GM23338 (cell line): Measurements from ENCODE around the gene FBXW11. TPM values are rescaled to one million over a fixed set of nuclear protein-coding genes. Genes with fewer than 3 reads are reported as not detected.

Source experiments
- ATAC-seq: fragments of 200-7000 bp; cut with Tn5 transposase; 3 replicates; pipeline ENCODE4 v1.9.1; 2020
- DNase-seq: peaks from one replicate; pipeline ENCODE4 v3.0.0-alpha.2; 2015; ENCODE audit warnings: low spot score
- H2AFZ ChIP-seq: fragments of 200-600 bp; sonication (generic); 2 replicates; pipeline ENCODE4 v1.8.0; 2016; ENCODE audit warnings: antibody characterized with exemption, mild to moderate bottlenecking, moderate library complexity
- H3F3A ChIP-seq: fragments of 200-600 bp; sonication (generic); replicated peaks from 2 replicates; pipeline ENCODE4 v1.8.0; 2017; ENCODE audit warnings: antibody characterized with exemption, mixed run types, low read depth
- H3K27ac ChIP-seq: fragments of 200-600 bp; sonication (generic); 2 replicates; pipeline ENCODE4 v1.6.1; 2016; ENCODE audit warnings: low read depth
- H3K27me3 ChIP-seq: fragments of 200-600 bp; sonication (generic); 2 replicates; pipeline ENCODE4 v1.8.0; 2016; ENCODE audit warnings: mild to moderate bottlenecking, mixed run types, moderate library complexity; ENCODE audit not compliant: insufficient read depth
- H3K36me3 ChIP-seq: fragments of 200-600 bp; sonication (generic); 2 replicates; pipeline ENCODE4 v1.8.0; 2016; ENCODE audit warnings: mild to moderate bottlenecking; ENCODE audit not compliant: insufficient read depth
- H3K4me1 ChIP-seq: fragments of 200-600 bp; sonication (generic); 2 replicates; pipeline ENCODE4 v1.8.0; 2016; ENCODE audit warnings: mild to moderate bottlenecking, moderate library complexity; ENCODE audit not compliant: insufficient read depth
- H3K4me2 ChIP-seq: fragments of 200-600 bp; sonication (generic); 2 replicates; pipeline ENCODE4 v1.7.1; 2017; ENCODE audit warnings: mixed run types
- H3K4me3 ChIP-seq: fragments of 200-600 bp; sonication (generic); 2 replicates; pipeline ENCODE4 v1.6.1; 2016; ENCODE audit warnings: mixed run types
- H3K79me2 ChIP-seq: fragments of 200-600 bp; sonication (generic); replicated peaks from 2 replicates; pipeline ENCODE4 v1.8.0; 2017; ENCODE audit warnings: mild to moderate bottlenecking; ENCODE audit not compliant: insufficient read depth
- H3K9me2 ChIP-seq: fragments of 200-600 bp; sonication (generic); 2 replicates; pipeline ENCODE4 v1.8.0; 2017; ENCODE audit not compliant: insufficient read depth
- H4K20me1 ChIP-seq: fragments of 200-600 bp; sonication (generic); replicated peaks from 2 replicates; pipeline ENCODE4 v1.8.0; 2017; ENCODE audit warnings: mild to moderate bottlenecking; ENCODE audit not compliant: insufficient read depth
- H3K27ac Mint-ChIP-seq: 2 replicates; pipeline ENCODE4 v1.8.0; 2020; ENCODE audit warnings: inconsistent platforms, mild to moderate bottlenecking, moderate library complexity, mixed read lengths
- H3K27me3 Mint-ChIP-seq: 3 replicates; pipeline ENCODE4 v1.8.0; 2022; ENCODE audit warnings: low read depth, mild to moderate bottlenecking, moderate library complexity, mixed read lengths, inconsistent platforms; ENCODE audit not compliant: insufficient read depth, poor library complexity
- H3K36me3 Mint-ChIP-seq: 3 replicates; pipeline ENCODE4 v1.8.0; 2021; ENCODE audit warnings: low read depth, mild to moderate bottlenecking, inconsistent platforms, moderate library complexity, mixed read lengths
- H3K4me1 Mint-ChIP-seq: 3 replicates; pipeline ENCODE4 v1.8.0; 2020; ENCODE audit warnings: mild to moderate bottlenecking, inconsistent platforms, mixed read lengths
- H3K4me3 Mint-ChIP-seq: 3 replicates; pipeline ENCODE4 v1.8.0; 2021; ENCODE audit warnings: moderate library complexity, mild to moderate bottlenecking, inconsistent platforms, mixed read lengths
- H3K9me3 Mint-ChIP-seq: 3 replicates; pipeline ENCODE4 v1.8.0; 2020; ENCODE audit warnings: moderate library complexity, mild to moderate bottlenecking, inconsistent platforms, mixed read lengths
- CREB1 ChIP-seq: fragments of 250-450 bp; sonication (Bioruptor Pico); IDR thresholded peaks from 2 replicates; pipeline ENCODE4 v1.5.0; 2020; ENCODE audit warnings: low read depth, mild to moderate bottlenecking, moderate library complexity
- CTCF ChIP-seq, 2 experiments: fragments of 200-600 bp in 1 of 2; sonication (generic) in 1 of 2; conservative IDR thresholded peaks; 2 replicates each; pipeline versions ENCODE4 v1.5.1 to v1.6.1; 2016 to 2017; ENCODE audit warnings: antibody characterized with exemption in 2 of 2, low read depth in 2 of 2, mild to moderate bottlenecking in 2 of 2, moderate library complexity in 1 of 2
- EZH2 ChIP-seq: fragments of 200-600 bp; sonication (generic); IDR thresholded peaks from one replicate; pipeline ENCODE4 v1.8.0; 2017; ENCODE audit warnings: antibody characterized with exemption, mild to moderate bottlenecking, low read depth; ENCODE audit not compliant: unreplicated experiment
- JUNB ChIP-seq: IDR thresholded peaks from one replicate; pipeline ENCODE4 v1.6.1; 2016; ENCODE audit warnings: antibody characterized with exemption; ENCODE audit not compliant: unreplicated experiment
- POLR2AphosphoS5 ChIP-seq: IDR thresholded peaks from 2 replicates; pipeline ENCODE4 v1.6.1; 2016; ENCODE audit warnings: antibody characterized with exemption, low read depth
- ZNF331 ChIP-seq: fragments of 250-450 bp; sonication (Bioruptor Pico); IDR thresholded peaks from 2 replicates; pipeline ENCODE4 v1.5.0; 2020; ENCODE audit warnings: low read depth, mild to moderate bottlenecking, moderate library complexity
- ZNF462 ChIP-seq: fragments of 250-450 bp; sonication (Bioruptor Pico); IDR thresholded peaks from 2 replicates; pipeline ENCODE4 v1.5.0; 2020; ENCODE audit warnings: mild to moderate bottlenecking, moderate library complexity
- polyA plus RNA-seq: library from polyadenylated mRNA; unstranded; fragments of >200 nt; fragmentation: Nextera tagmentation; extraction: Ambion mirVana; gene quantifications from 2 replicates; pipeline ENCODE4 v1.2.1, GENCODE V29; 2016
- total RNA-seq: library from RNA; depleted of rRNA; stranded (reverse); fragments of >200 nt; shearing (Covaris generic); gene quantifications from 2 replicates; pipeline ENCODE4 v1.2.3, GENCODE V29; 2014

The FBXW11 gene
- total and polyA plus RNA-seq, 2 experiments from 2014 or later = 45.0 to 88.0 TPM

- Mint-ChIP-seq H3K27me3 (no peaks in the 10 kb centered on the region), H3K36me3 (peaks cover 4% of the 10 kb centered on the region; the same call in 1 of the 3 replicates), H3K9me3 (no peaks in the 10 kb centered on the region), H3K27ac (no peak overlapping the region), H3K4me1 (peaks cover 33% of the 10 kb centered on the region), H3K4me3 (no peak overlapping the region)
- Histone ChIP-seq H3K4me3 (no peak overlapping the region), H3K27me3 (no peaks in the 10 kb centered on the region), H3K79me2 (peaks cover 90% of the 10 kb centered on the region), H3K36me3 (no peaks in the 10 kb centered on the region), H3F3A (peaks cover 5% of the 10 kb centered on the region; the same call in 1 of the 2 replicates), H3K27ac (peak overlapping the region; percentile 3; the same call in 1 of the 2 replicates), H3K4me2 (no peak overlapping the region), H2AFZ (no peak overlapping the region), H3K4me1 (peaks cover 31% of the 10 kb centered on the region), H3K9me2 (no peaks in the 10 kb centered on the region), H4K20me1 (peaks cover 43% of the 10 kb centered on the region)
- ATAC-seq (no peak), DNase-seq (no peak)
- TF ChIP-seq CTCF (conservative IDR thresholded peaks at IDR 0.05; ENCODE audit: low read depth in 2 of 2) (no peak), ZNF331 (no peak), EZH2 (no peak), JUNB (no peak), ZNF462 (CRISPR knock-in tag) (no peak), CREB1 (no peak), POLR2AphosphoS5 (no peak)
These were observed 97.8 kb downstream of the FBXW11 start for GRCh38 chr5:171908638-171909037.
